Measurements from ENCODE around the gene COA3. TPM values are rescaled to one million over a fixed set of nuclear protein-coding genes. Genes with fewer than 3 reads are reported as not detected.
A peak's percentile ranks its signal among the peaks of the same experiment; 100 is the strongest.

The COA3 gene
- total RNA-seq, 6 experiments from 2014 or later: 52.8 to 67.3 (median 61.1) TPM

- DNase-seq: no peak
- TF ChIP-seq CTCF (IDR thresholded peaks at IDR 0.05): no peak
- Mint-ChIP-seq H3K27ac (peak overlapping the region; percentile 71), H3K27me3 (ENCODE audit: insufficient read depth) (peaks cover 10% of the 10 kb centered on the region), H3K9me3 (peaks cover 4% of the 10 kb centered on the region), H3K36me3 (ENCODE audit: low read depth) (peaks cover 11% of the 10 kb centered on the region), H3K4me3 (peak overlapping the region; percentile 94), H3K4me1 (ENCODE audit: low read depth) (peaks cover 23% of the 10 kb centered on the region)
Measured at GRCh38 chr17:42798011-42798382, 507 bp downstream of the COA3 start.

GRCh38 chr17:42797067-42798007 lies 1.2 kb downstream of the COA3 start:
- Mint-ChIP-seq H3K27ac (peak overlapping the region; percentile 71), H3K4me1 (ENCODE audit: low read depth) (peaks cover 23% of the 10 kb centered on the region), H3K27me3 (ENCODE audit: insufficient read depth) (peaks cover 10% of the 10 kb centered on the region), H3K36me3 (ENCODE audit: low read depth) (peaks cover 15% of the 10 kb centered on the region), H3K4me3 (peak overlapping the region; percentile 94), H3K9me3 (peaks cover 4% of the 10 kb centered on the region)
- TF ChIP-seq CTCF (IDR thresholded peaks at IDR 0.05): no peak
- DNase-seq: no peak

- no peak for DNase-seq
- Mint-ChIP-seq H3K9me3 (peaks cover 4% of the 10 kb centered on the region), H3K27ac (no peak overlapping the region), H3K36me3 (ENCODE audit: low read depth) (peaks cover 16% of the 10 kb centered on the region), H3K4me3 (peak overlapping the region; percentile 38), H3K27me3 (ENCODE audit: insufficient read depth) (peaks cover 10% of the 10 kb centered on the region), H3K4me1 (ENCODE audit: low read depth) (peaks cover 23% of the 10 kb centered on the region)
- TF ChIP-seq CTCF (IDR thresholded peaks at IDR 0.05): no peak
Measured at GRCh38 chr17:42796066-42796758, 2.3 kb downstream of the COA3 start.

- Mint-ChIP-seq H3K27me3 (ENCODE audit: insufficient read depth) (peaks cover 10% of the 10 kb centered on the region), H3K36me3 (ENCODE audit: low read depth) (peaks cover 23% of the 10 kb centered on the region), H3K27ac (no peak overlapping the region; the same call in 1 of the 2 replicates), H3K4me1 (ENCODE audit: low read depth) (peaks cover 23% of the 10 kb centered on the region), H3K4me3 (no peak overlapping the region), H3K9me3 (peaks cover 4% of the 10 kb centered on the region)
- DNase-seq: no peak
- no peak for TF ChIP-seq CTCF (IDR thresholded peaks at IDR 0.05)
Measured at GRCh38 chr17:42795465-42795864, 3.0 kb downstream of the COA3 start.

GRCh38 chr17:42795061-42795460 lies 3.4 kb downstream of the COA3 start:
- peaks cover 27% of the 10 kb centered on the region for H3K36me3 Mint-ChIP-seq (ENCODE audit: low read depth)
- peaks cover 7% of the 10 kb centered on the region for H3K27me3 Mint-ChIP-seq (ENCODE audit: insufficient read depth)

More at GRCh38 chr17:42795061-42795460, 3.4 kb downstream of the COA3 start:
- no peak overlapping the region for H3K4me3 Mint-ChIP-seq
- H3K9me3 Mint-ChIP-seq: peaks cover 4% of the 10 kb centered on the region
- H3K4me1 Mint-ChIP-seq (ENCODE audit: low read depth): peaks cover 23% of the 10 kb centered on the region
- no peak for DNase-seq
- H3K27ac Mint-ChIP-seq: no peak overlapping the region
- TF ChIP-seq CTCF (IDR thresholded peaks at IDR 0.05): no peak

All from HFFc6 (cell line).